HG03571 (cell line): ENCODE data around the gene KCNAB2.

Experiments
- ATAC-seq: cut with Tn5 transposase; IDR thresholded peaks from one replicate; pipeline ENCODE4 v1.9.1; 2021; ENCODE audit not compliant: unreplicated experiment

The KCNAB2 gene

GRCh38 chr1:6029351-6029750, 16.3 kb upstream of the KCNAB2 start:
- ATAC-seq, result no peak

GRCh38 chr1:6030132-6030531, 15.6 kb upstream of the KCNAB2 start:
- no peak for ATAC-seq

- ATAC-seq, result no peak
These were observed 15.0 kb upstream of the KCNAB2 start for GRCh38 chr1:6030547-6031261.

- no peak for ATAC-seq
These were observed 12.6 kb upstream of the KCNAB2 start for GRCh38 chr1:6033124-6033523.

- no peak for ATAC-seq
These were observed 11.5 kb upstream of the KCNAB2 start for GRCh38 chr1:6033986-6034749.

GRCh38 chr1:6034750-6035096, 11.0 kb upstream of the KCNAB2 start:
- ATAC-seq, result no peak

GRCh38 chr1:6035303-6035702, 10.4 kb upstream of the KCNAB2 start:
- no peak for ATAC-seq

GRCh38 chr1:6035719-6036118, 10.0 kb upstream of the KCNAB2 start:
- no peak for ATAC-seq

GRCh38 chr1:6037338-6037762, 8.3 kb upstream of the KCNAB2 start:
- ATAC-seq, result peak; percentile 88

- ATAC-seq, result no peak
These were observed 7.1 kb upstream of the KCNAB2 start for GRCh38 chr1:6038603-6039002.

- ATAC-seq, result no peak
These were observed 6.7 kb upstream of the KCNAB2 start for GRCh38 chr1:6039031-6039430.

GRCh38 chr1:6040444-6040843, 5.2 kb upstream of the KCNAB2 start:
- no peak for ATAC-seq

- no peak for ATAC-seq
These were observed 4.8 kb upstream of the KCNAB2 start for GRCh38 chr1:6040861-6041415.

GRCh38 chr1:6041432-6042062, 4.1 kb upstream of the KCNAB2 start:
- no peak for ATAC-seq

GRCh38 chr1:6043561-6043960, 2.1 kb upstream of the KCNAB2 start:
- ATAC-seq, result no peak

- no peak for ATAC-seq
These were observed 1.1 kb upstream of the KCNAB2 start for GRCh38 chr1:6044481-6045109.

- ATAC-seq, result no peak
These were observed 582 bp upstream of the KCNAB2 start for GRCh38 chr1:6045110-6045502.

- ATAC-seq, result no peak
These were observed 591 bp downstream of the KCNAB2 start for GRCh38 chr1:6046279-6046678.

GRCh38 chr1:6048179-6048867, 2.6 kb downstream of the KCNAB2 start:
- no peak for ATAC-seq

- ATAC-seq, result no peak
These were observed 3.7 kb downstream of the KCNAB2 start for GRCh38 chr1:6049419-6049818.

GRCh38 chr1:6051423-6051822, 5.7 kb downstream of the KCNAB2 start:
- no peak for ATAC-seq
